Esophagus squamous epithelium (tissue), 4 donors: ENCODE results near the gene PCDH19.

ENCODE experiments used
- POLR2A ChIP-seq, 4 donors: fragments of 450-650 bp; IDR thresholded peaks; one replicate each; pipeline ENCODE4 v1.6.1; 2017; ENCODE audit warnings: antibody characterized with exemption in 4 of 4, mild to moderate bottlenecking in 4 of 4, moderate library complexity in 3 of 4
- TF ChIP-seq, protein P1 (sequence below), 6 experiments: fragments of 450-650 bp in 4 of 6; fragments of 200-600 bp in 2 of 6; sonication (generic) in 2 of 6; IDR thresholded peaks; one replicate each; pipeline ENCODE4 v1.5.1; 2016 to 2019; ENCODE audit warnings: antibody characterized with exemption in 6 of 6, mild to moderate bottlenecking in 4 of 6, moderate library complexity in 4 of 6

DNA sequence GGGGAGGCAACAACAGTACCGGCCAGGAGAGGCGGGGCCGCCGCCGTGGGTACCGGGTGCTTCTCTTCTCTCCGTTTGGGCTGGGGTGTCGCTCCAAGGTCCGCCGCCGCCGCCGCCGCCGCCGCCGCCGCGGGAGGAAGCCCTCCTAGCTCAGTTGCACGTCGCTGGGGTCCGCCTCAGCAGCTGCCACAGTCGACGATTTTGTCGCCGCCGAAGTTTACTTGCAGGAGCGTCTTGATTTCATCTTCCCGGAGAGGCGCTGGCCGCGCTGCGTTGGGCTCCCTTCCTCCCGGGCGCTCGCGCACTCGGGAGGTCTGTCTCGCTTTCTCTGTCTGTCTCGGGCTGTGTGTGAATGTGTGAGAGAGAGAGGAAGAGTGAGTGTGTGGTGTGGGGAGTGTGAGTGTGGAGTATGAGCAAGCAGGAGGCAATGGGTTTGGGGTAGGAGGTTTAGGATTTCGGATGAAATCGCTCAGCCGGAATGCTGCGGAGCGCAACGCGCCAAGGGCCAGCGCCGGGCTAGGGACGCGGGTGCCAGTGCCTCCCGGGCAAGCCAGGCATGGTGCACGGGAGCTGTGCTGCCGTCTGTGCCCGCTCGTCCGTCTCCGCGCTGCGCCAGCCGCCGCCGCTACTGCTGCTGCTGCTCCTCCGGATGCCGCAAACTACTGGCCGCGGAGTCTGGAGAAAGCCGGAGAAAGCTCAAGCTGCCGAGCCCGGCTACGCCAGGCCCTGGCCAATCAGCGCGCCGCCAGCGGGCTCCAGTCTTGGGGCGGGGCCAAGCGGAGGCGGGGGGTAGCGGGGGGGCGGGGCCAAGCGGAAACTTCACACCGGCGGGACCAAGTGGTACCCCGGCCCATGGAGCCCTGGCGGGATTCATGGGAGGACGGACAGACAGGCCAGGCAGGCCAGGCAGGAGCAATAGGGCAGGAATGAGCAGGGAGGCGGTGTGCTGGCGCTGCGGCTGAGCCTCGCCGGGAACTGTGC is at the start of gene PCDH19:
- TF ChIP-seq, protein P1, sequence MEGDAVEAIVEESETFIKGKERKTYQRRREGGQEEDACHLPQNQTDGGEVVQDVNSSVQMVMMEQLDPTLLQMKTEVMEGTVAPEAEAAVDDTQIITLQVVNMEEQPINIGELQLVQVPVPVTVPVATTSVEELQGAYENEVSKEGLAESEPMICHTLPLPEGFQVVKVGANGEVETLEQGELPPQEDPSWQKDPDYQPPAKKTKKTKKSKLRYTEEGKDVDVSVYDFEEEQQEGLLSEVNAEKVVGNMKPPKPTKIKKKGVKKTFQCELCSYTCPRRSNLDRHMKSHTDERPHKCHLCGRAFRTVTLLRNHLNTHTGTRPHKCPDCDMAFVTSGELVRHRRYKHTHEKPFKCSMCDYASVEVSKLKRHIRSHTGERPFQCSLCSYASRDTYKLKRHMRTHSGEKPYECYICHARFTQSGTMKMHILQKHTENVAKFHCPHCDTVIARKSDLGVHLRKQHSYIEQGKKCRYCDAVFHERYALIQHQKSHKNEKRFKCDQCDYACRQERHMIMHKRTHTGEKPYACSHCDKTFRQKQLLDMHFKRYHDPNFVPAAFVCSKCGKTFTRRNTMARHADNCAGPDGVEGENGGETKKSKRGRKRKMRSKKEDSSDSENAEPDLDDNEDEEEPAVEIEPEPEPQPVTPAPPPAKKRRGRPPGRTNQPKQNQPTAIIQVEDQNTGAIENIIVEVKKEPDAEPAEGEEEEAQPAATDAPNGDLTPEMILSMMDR (IDR thresholded peaks at IDR 0.05): no peak
- TF ChIP-seq POLR2A (IDR thresholded peaks at IDR 0.05): peak in 1 of 4 donors; percentile 15
